Spleen (tissue), 11 donors: ENCODE measurements around the gene TET2. TPM values are rescaled to one million over a fixed set of nuclear protein-coding genes. Genes with fewer than 3 reads are reported as not detected.

ENCODE experiments used
- DNase-seq: peaks from one replicate; pipeline ENCODE4 v3.0.0-alpha.2; 2020
- H3K27ac ChIP-seq, 8 donors: fragments of 200-600 bp; sonication (generic) in 7 of 8; 1 replicate in 4 of 8; 2 replicates in 4 of 8; pipeline versions ENCODE4 v1.5.0 to v1.8.0; 2016 to 2021; ENCODE audit warnings: inconsistent platforms in 4 of 8, mild to moderate bottlenecking in 4 of 8, moderate library complexity in 1 of 8
- H3K27me3 ChIP-seq, 7 donors: fragments of 200-600 bp; sonication (generic) in 6 of 7; replicated peaks in 1 of 7; 1 replicate in 4 of 7; 2 replicates in 3 of 7; pipeline versions ENCODE4 v1.5.0 to v1.8.0; 2016 to 2021; ENCODE audit warnings: inconsistent platforms in 3 of 7, mild to moderate bottlenecking in 1 of 7
- H3K36me3 ChIP-seq, 6 donors: fragments of 200-600 bp; sonication (generic) in 5 of 6; 1 replicate in 4 of 6; 2 replicates in 2 of 6; pipeline versions ENCODE4 v1.5.0 to v1.8.0; 2016 to 2021; ENCODE audit warnings: inconsistent platforms in 2 of 6
- H3K4me1 ChIP-seq, 6 donors: fragments of 200-600 bp; sonication (generic) in 5 of 6; 1 replicate in 3 of 6; 2 replicates in 3 of 6; pipeline versions ENCODE4 v1.5.0 to v1.8.0; 2016 to 2021; ENCODE audit warnings: inconsistent platforms in 3 of 6
- H3K4me3 ChIP-seq, 8 donors: fragments of 200-600 bp; sonication (generic) in 7 of 8; 1 replicate in 4 of 8; 2 replicates in 4 of 8; pipeline versions ENCODE4 v1.5.0 to v1.8.0; 2016 to 2021; ENCODE audit warnings: inconsistent platforms in 4 of 8, mild to moderate bottlenecking in 4 of 8, moderate library complexity in 2 of 8
- H3K9me3 ChIP-seq, 8 donors: fragments of 200-600 bp; sonication (generic) in 7 of 8; 1 replicate in 4 of 8; 2 replicates in 4 of 8; pipeline versions ENCODE4 v1.5.0 to v1.8.0; 2016 to 2021; ENCODE audit warnings: inconsistent platforms in 4 of 8
- CTCF ChIP-seq, 11 experiments: fragments of 200-600 bp in 7 of 11; fragments of 450-650 bp in 4 of 11; sonication (generic) in 4 of 11; IDR thresholded peaks in 8 of 11; conservative IDR thresholded peaks in 3 of 11; 1 replicate in 7 of 11; 2 replicates in 4 of 11; pipeline versions ENCODE4 v1.4.0 to v1.8.0; 2016 to 2021; ENCODE audit warnings: antibody characterized with exemption in 11 of 11, inconsistent platforms in 4 of 11, mild to moderate bottlenecking in 1 of 11
- POLR2A ChIP-seq, 3 donors: fragments of 450-650 bp; IDR thresholded peaks; one replicate each; pipeline ENCODE4 v1.5.1; 2017; ENCODE audit warnings: antibody characterized with exemption in 3 of 3, mild to moderate bottlenecking in 1 of 3
- POLR2AphosphoS5 ChIP-seq, 3 donors: sonication (generic); formaldehyde crosslinking; IDR thresholded peaks; one replicate each; pipeline ENCODE4 v1.5.1; 2017; ENCODE audit warnings: antibody characterized with exemption in 3 of 3
- WGBS, 5 donors: extraction: QIAGEN DNeasy Blood & Tissue Kit in 3 of 5; methylation state at CpG; one replicate each; pipeline versions ENCODE4 v1.1.5 to v1.1.7; 2013 to 2018; 5-methylcytosine and 5-hydroxymethylcytosine counted together
- intact Hi-C: fragments of 100-400 bp; cut with DNase I; formaldehyde crosslinking; loops from one replicate; pipeline ENCODE4 v1.15.0; 2023; ENCODE audit warnings: low total_unique reads
- polyA plus RNA-seq, 3 donors: library from polyadenylated mRNA; stranded (reverse); fragments of 200-250 nt; gene quantifications; one replicate each; pipeline ENCODE4 v1.2.1, GENCODE V29; 2013
- total RNA-seq, 7 donors: library from RNA; depleted of rRNA in 3 of 7; stranded (reverse); fragments of >200 nt in 3 of 7; fragmentation: NEBNext Ultra II Directional in 4 of 7; extraction: Animal tissue kit (Norgen Biotek cat#: 25700) in 4 of 7; gene quantifications; one replicate each; pipeline versions ENCODE4 v1.1.0 to v1.2.1, GENCODE V29; 2016 to 2021
- donor health status: healthy with polysubstance abuse.
- donor health status: DM: no; HTN: no; CAD: no; lungs with moderate emphysema.
- donor health status: DM: no; HTN: no; CAD: no.
- donor health status: Bipolar disorder and iron deficiency.
- donor health status: healthy.
- donor health status: DM: no; HTN: no; CAD: no.
- donor health status: DM: yes; HTN: yes; CAD: no.

TET2 gene
- total and polyA plus RNA-seq, 10 donors, result 2.5 to 70.4 (median 45.0) TPM

- H3K4me3 ChIP-seq, result peak overlapping the region in 1 of 8 donors; percentile 0
- H3K4me1 ChIP-seq, result peaks cover 0 to 70% (median 25%) of the 10 kb centered on the region in 6 donors
- peaks cover 0 to 22% (median 2%) of the 10 kb centered on the region in 6 donors for H3K36me3 ChIP-seq
- WGBS, 5 donors, result 91 to 96% (median 94%) methylated on average over 3 of the region's 3 CpGs
- peak overlapping the region in 4 of 8 donors; percentile 58 to 84 (median 80) for H3K27ac ChIP-seq
- intact Hi-C loops, result no loop called here
- H3K27me3 ChIP-seq, result no peaks in the 10 kb centered on the region
- H3K9me3 ChIP-seq, result no peaks in the 10 kb centered on the region
- TF ChIP-seq POLR2AphosphoS5 (IDR thresholded peaks at IDR 0.05) (no peak), POLR2A (IDR thresholded peaks at IDR 0.05) (no peak), CTCF (IDR thresholded peaks at IDR 0.05 in 8 of 11, conservative IDR thresholded peaks at IDR 0.05 in 3 of 11) (no peak)
- no peak for DNase-seq
These were observed 51.1 kb downstream of the TET2 start for GRCh38 chr4:105197777-105198176.

GRCh38 chr4:105198541-105198940, 51.9 kb downstream of the TET2 start:
- H3K27ac ChIP-seq, result no peak overlapping the region
- no peaks in the 10 kb centered on the region for H3K27me3 ChIP-seq
- H3K36me3 ChIP-seq, result peaks cover 0 to 22% (median 2%) of the 10 kb centered on the region in 6 donors
- intact Hi-C loops, result no loop called here
- no peak for DNase-seq
- H3K4me1 ChIP-seq, result peaks cover 0 to 62% (median 21%) of the 10 kb centered on the region in 6 donors
- H3K9me3 ChIP-seq, result no peaks in the 10 kb centered on the region
- no peak for TF ChIP-seq CTCF (IDR thresholded peaks at IDR 0.05 in 8 of 11, conservative IDR thresholded peaks at IDR 0.05 in 3 of 11)
- TF ChIP-seq POLR2AphosphoS5 (IDR thresholded peaks at IDR 0.05), result no peak
- no peak for TF ChIP-seq POLR2A (IDR thresholded peaks at IDR 0.05)
- WGBS, 5 donors, result 80 to 89% (median 85%) methylated on average over 2 of the region's 2 CpGs
- no peak overlapping the region for H3K4me3 ChIP-seq

GRCh38 chr4:105206214-105206613, 59.5 kb downstream of the TET2 start:
- Histone ChIP-seq H3K27ac (no peak overlapping the region), H3K4me1 (peaks cover 0 to 6% (median 0%) of the 10 kb centered on the region in 6 donors), H3K27me3 (no peaks in the 10 kb centered on the region), H3K9me3 (no peaks in the 10 kb centered on the region), H3K4me3 (no peak overlapping the region), H3K36me3 (peaks cover 0 to 22% (median 2%) of the 10 kb centered on the region in 6 donors)
- intact Hi-C loops, result no loop called here
- TF ChIP-seq POLR2A (IDR thresholded peaks at IDR 0.05) (no peak), CTCF (IDR thresholded peaks at IDR 0.05 in 8 of 11, conservative IDR thresholded peaks at IDR 0.05 in 3 of 11) (no peak), POLR2AphosphoS5 (IDR thresholded peaks at IDR 0.05) (no peak)
- WGBS, 5 donors, result 79 to 86% (median 82%) methylated on average over 3 of the region's 3 CpGs
- no peak for DNase-seq

GRCh38 chr4:105207386-105207785, 60.7 kb downstream of the TET2 start:
- intact Hi-C loops, result no loop called here
- H3K27ac ChIP-seq, result no peak overlapping the region
- DNase-seq, result no peak
- H3K4me3 ChIP-seq, result no peak overlapping the region
- H3K9me3 ChIP-seq, result no peaks in the 10 kb centered on the region
- peaks cover 0 to 16% (median under 1%) of the 10 kb centered on the region in 6 donors for H3K36me3 ChIP-seq
- H3K27me3 ChIP-seq, result no peaks in the 10 kb centered on the region
- 96 to 99% (median 97%) methylated on average over 2 of the region's 2 CpGs for WGBS, 5 donors
- H3K4me1 ChIP-seq, result peaks cover 0 to 6% (median 0%) of the 10 kb centered on the region in 6 donors
- TF ChIP-seq CTCF (IDR thresholded peaks at IDR 0.05 in 8 of 11, conservative IDR thresholded peaks at IDR 0.05 in 3 of 11) (no peak), POLR2AphosphoS5 (IDR thresholded peaks at IDR 0.05) (no peak), POLR2A (IDR thresholded peaks at IDR 0.05) (no peak)
